Measurements from ENCODE around the gene ATP1B3. TPM values are rescaled to one million over a fixed set of nuclear protein-coding genes. Genes with fewer than 3 reads are reported as not detected.

The ATP1B3 gene
- total and polyA plus RNA-seq, 4 donors, result 106 to 291 (median 194) TPM

DNA sequence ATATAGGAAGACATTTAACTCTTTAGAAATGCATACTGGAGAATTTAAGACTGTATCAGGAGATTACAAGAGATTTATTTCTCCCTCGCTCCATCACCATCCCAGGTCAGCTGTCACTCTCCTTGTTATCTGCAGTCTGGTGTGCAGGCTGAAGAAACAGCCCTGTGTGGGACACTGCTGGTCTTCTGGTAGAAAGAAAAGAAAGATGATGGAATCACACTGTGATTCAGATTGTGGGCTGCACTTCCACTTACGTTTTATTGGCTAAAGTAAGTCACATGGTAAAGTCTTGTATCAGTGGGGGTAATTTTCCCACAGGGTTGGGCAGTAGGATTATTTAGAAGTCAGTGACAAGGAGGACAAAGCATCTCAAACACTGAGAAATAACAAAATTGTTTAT is 18.1 kb upstream of the ATP1B3 start:
- no peak overlapping the region for H3K4me3 ChIP-seq (ENCODE audit: low read depth, low read length)
- DNase-seq (ENCODE audit: low read depth in 4 of 6, low spot score in 6 of 6), result no peak
- no peak overlapping the region for H3K27ac ChIP-seq (ENCODE audit: low read depth, low read length)
- H3K36me3 ChIP-seq (ENCODE audit: control insufficient read depth, insufficient read depth, low read length), result no peaks in the 10 kb centered on the region
- WGBS (ENCODE audit: insufficient coverage), result 78% methylated on average over 1 of the region's 2 CpGs
- H3K4me1 ChIP-seq (ENCODE audit: control insufficient read depth, insufficient read depth, low read length), result no peaks in the 10 kb centered on the region
- no peaks in the 10 kb centered on the region for H3K9me3 ChIP-seq (ENCODE audit: control insufficient read depth, insufficient read depth, low read length)
- no peaks in the 10 kb centered on the region for H3K27me3 ChIP-seq (ENCODE audit: control insufficient read depth, insufficient read depth, low read length)

DNA sequence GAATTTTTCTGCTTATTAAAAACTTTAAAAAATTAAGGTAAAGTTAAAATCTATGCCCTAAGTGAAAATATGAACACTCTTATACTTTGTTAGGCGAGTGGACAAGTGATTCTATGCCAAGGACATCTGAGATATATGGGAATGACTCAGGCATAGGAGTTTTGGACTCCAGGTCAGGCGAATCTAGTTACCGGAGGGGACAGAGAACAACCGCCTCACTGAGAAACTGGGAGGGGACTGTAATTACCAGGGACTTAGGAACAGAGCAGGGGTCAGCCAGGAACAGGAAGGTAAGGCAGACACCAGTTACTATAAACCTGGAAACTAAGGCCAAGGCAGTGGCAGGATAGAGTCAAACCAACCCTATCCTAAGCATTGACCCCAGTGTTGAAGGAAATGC is 16.8 kb upstream of the ATP1B3 start:
- DNase-seq (ENCODE audit: low read depth in 4 of 6, low spot score in 6 of 6), result no peak
- WGBS (ENCODE audit: insufficient coverage), result 92% methylated on average over 4 of the region's 4 CpGs
- no peak overlapping the region for H3K27ac ChIP-seq (ENCODE audit: low read depth, low read length)
- no peaks in the 10 kb centered on the region for H3K27me3 ChIP-seq (ENCODE audit: control insufficient read depth, insufficient read depth, low read length)
- no peaks in the 10 kb centered on the region for H3K4me1 ChIP-seq (ENCODE audit: control insufficient read depth, insufficient read depth, low read length)
- H3K36me3 ChIP-seq (ENCODE audit: control insufficient read depth, insufficient read depth, low read length), result no peaks in the 10 kb centered on the region
- H3K9me3 ChIP-seq (ENCODE audit: control insufficient read depth, insufficient read depth, low read length), result no peaks in the 10 kb centered on the region
- no peak overlapping the region for H3K4me3 ChIP-seq (ENCODE audit: low read depth, low read length)

DNA sequence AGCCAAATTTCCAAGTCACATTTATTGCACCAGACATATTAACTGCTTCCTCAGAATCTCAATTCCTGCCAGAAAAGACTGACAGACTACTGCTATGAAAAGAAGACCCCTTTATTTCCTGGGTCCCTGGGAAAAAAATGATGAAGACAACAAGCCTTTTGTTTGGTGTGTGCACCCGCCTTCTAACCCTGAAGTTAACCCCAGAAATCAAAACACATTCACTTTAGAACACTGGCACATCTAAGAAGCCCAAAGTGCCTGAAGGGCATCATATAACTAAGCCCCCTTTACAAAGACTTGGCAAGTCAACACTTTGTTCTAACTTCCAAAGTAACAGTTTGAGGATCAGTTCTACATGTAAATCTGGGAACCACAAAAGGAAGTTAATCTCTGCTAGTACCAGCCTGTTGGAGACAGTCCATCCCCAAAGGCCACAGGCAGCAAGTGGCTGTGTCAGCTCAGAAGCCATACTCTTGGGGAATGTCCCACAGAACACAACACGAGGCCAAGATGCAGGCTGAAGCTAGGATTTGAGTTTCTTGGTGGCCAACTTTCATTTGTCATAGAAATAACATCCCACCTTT is 16.3 kb upstream of the ATP1B3 start:
- Histone ChIP-seq H3K4me1 (ENCODE audit: control insufficient read depth, insufficient read depth, low read length) (no peaks in the 10 kb centered on the region), H3K4me3 (ENCODE audit: low read depth, low read length) (no peak overlapping the region), H3K27ac (ENCODE audit: low read depth, low read length) (no peak overlapping the region), H3K36me3 (ENCODE audit: control insufficient read depth, insufficient read depth, low read length) (no peaks in the 10 kb centered on the region), H3K9me3 (ENCODE audit: control insufficient read depth, insufficient read depth, low read length) (no peaks in the 10 kb centered on the region), H3K27me3 (ENCODE audit: control insufficient read depth, insufficient read depth, low read length) (no peaks in the 10 kb centered on the region)
- DNase-seq (ENCODE audit: low read depth in 4 of 6, low spot score in 6 of 6), result peak in 1 of 6 donors; percentile 26
- 71% methylated on average over 1 of the region's 2 CpGs for WGBS (ENCODE audit: insufficient coverage)

DNA sequence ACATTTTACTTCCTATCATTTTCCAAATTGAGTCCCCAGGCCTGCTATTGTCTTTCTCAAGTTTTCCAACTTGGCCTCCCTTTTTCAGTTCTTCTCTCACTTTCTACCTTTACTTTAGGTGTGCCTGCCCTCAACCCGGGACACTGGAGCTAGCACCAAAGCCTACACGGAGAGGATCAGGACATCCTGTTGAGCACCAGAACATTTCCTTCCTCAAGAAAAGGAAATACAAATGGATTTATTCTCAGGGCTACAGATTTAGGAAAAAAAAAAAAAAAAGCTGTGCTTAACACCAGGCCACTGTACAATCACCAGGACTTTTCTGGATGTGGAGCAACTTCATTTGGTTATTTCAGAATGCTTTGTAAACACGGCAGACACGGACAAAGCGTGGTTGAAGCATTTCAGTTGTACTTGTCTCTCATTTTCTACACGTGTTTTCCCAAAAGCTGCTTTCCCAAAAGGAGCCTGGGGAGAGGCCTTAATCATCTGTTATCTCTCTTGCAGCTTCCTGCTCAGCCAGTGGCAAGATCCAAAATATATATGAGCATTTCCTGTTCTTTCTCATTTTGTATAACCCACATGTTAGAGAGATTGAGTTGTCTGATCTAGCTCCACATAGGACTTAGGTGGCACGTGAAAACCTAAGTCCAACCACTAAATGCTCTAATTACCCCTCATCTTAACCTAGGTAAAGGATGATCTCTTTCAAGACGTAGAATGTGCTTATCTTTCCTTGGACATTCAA is 15.5 kb upstream of the ATP1B3 start:
- Histone ChIP-seq H3K4me1 (ENCODE audit: control insufficient read depth, insufficient read depth, low read length) (no peaks in the 10 kb centered on the region), H3K27ac (ENCODE audit: low read depth, low read length) (no peak overlapping the region), H3K9me3 (ENCODE audit: control insufficient read depth, insufficient read depth, low read length) (no peaks in the 10 kb centered on the region), H3K4me3 (ENCODE audit: low read depth, low read length) (no peak overlapping the region), H3K36me3 (ENCODE audit: control insufficient read depth, insufficient read depth, low read length) (no peaks in the 10 kb centered on the region), H3K27me3 (ENCODE audit: control insufficient read depth, insufficient read depth, low read length) (no peaks in the 10 kb centered on the region)
- DNase-seq (ENCODE audit: low read depth in 4 of 6, low spot score in 6 of 6), result no peak
- WGBS (ENCODE audit: insufficient coverage), result 82% methylated on average over 4 of the region's 8 CpGs

DNA sequence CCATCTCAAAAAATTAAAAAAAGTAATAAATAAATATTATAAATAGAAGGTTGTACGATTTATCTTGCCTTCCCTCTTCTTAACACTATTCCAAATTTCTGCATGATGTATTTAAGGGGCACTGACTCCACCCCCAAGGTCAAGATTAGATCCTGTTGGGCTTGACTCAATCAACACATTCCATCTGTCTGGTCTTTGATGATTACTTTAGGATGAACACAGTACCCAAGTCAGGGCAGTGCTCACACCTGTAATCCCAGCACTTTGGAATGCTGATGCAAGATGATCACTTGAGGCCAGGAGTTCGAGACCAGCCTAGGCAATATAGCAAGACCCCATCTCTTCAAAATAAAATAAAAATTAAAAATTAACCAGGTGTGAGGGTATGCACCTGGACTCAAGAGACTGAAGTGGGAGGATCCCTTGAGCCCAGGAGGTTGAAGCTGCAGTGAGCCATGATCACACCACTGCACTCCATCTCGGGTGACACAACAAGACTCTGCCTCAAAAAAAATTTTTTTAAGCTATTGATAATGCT is 14.1 kb upstream of the ATP1B3 start:
- WGBS (ENCODE audit: insufficient coverage), result no CpG with 5 or more reads among the region's 3 CpGs
- no peak for DNase-seq (ENCODE audit: low read depth in 4 of 6, low spot score in 6 of 6)
- no peaks in the 10 kb centered on the region for H3K36me3 ChIP-seq (ENCODE audit: control insufficient read depth, insufficient read depth, low read length)
- H3K27me3 ChIP-seq (ENCODE audit: control insufficient read depth, insufficient read depth, low read length), result no peaks in the 10 kb centered on the region
- H3K4me3 ChIP-seq (ENCODE audit: low read depth, low read length), result no peak overlapping the region
- H3K4me1 ChIP-seq (ENCODE audit: control insufficient read depth, insufficient read depth, low read length), result no peaks in the 10 kb centered on the region
- no peak overlapping the region for H3K27ac ChIP-seq (ENCODE audit: low read depth, low read length)
- H3K9me3 ChIP-seq (ENCODE audit: control insufficient read depth, insufficient read depth, low read length), result no peaks in the 10 kb centered on the region

DNA sequence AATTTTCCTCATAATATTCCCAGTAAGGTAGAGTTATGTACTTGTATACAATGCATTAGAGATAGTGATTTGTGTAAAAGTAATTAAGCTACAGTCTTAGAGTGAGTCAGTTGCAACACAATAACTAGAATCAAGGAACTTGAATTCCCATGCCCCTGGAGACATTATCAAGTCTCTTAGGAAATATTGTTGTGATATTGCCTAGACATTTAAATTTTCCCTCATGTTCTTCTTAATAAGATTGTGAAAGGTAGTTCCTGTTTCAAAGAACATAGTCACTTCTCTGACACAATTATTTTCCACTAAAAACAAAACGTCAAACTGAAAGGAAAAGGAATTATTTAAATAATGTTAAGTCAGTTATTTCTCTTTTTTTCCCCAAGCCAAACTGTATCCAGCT is 13.0 kb upstream of the ATP1B3 start:
- peak in 2 of 6 donors; percentile 38 to 88 for DNase-seq (ENCODE audit: low read depth in 4 of 6, low spot score in 6 of 6)
- no peaks in the 10 kb centered on the region for H3K36me3 ChIP-seq (ENCODE audit: control insufficient read depth, insufficient read depth, low read length)
- no peak overlapping the region for H3K4me3 ChIP-seq (ENCODE audit: low read depth, low read length)
- H3K4me1 ChIP-seq (ENCODE audit: control insufficient read depth, insufficient read depth, low read length), result no peaks in the 10 kb centered on the region
- H3K27me3 ChIP-seq (ENCODE audit: control insufficient read depth, insufficient read depth, low read length), result no peaks in the 10 kb centered on the region
- no peak overlapping the region for H3K27ac ChIP-seq (ENCODE audit: low read depth, low read length)
- no CpG with 5 or more reads among the region's 1 CpG for WGBS (ENCODE audit: insufficient coverage)
- H3K9me3 ChIP-seq (ENCODE audit: control insufficient read depth, insufficient read depth, low read length), result no peaks in the 10 kb centered on the region

DNA sequence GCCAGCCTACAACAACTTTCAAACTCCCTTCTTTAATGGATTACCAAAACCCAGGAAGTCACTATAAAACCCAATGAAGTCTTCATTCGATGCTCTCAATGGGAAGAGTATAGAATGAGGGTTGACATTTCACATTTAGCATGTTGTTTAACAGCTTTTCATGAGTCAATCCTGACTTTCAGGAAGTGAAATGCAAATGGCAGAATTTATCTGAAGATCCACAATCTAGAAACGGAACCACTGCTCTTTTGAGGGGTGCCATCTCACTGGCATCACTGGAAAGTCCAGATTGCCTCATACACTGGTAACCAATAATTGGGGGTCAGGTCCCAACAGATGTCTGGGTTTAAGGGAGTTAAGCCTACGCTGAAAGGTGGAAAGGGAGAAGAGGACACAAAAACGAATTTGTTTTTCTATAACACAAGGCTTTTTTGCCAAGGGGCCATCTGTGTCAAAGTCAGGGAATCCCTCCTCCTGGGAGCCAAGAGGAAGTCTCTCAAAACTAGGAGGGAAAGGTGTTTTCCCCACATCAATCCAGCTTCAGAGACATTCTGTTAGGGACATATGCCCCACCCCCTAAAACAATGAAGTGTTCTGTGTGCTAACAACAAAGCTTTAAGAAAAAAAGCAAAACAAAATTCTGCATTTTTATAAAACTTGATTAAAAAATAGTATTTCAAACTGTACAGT is 12.0 kb upstream of the ATP1B3 start:
- Histone ChIP-seq H3K9me3 (ENCODE audit: control insufficient read depth, insufficient read depth, low read length) (no peaks in the 10 kb centered on the region), H3K4me1 (ENCODE audit: control insufficient read depth, insufficient read depth, low read length) (no peaks in the 10 kb centered on the region), H3K27me3 (ENCODE audit: control insufficient read depth, insufficient read depth, low read length) (no peaks in the 10 kb centered on the region), H3K4me3 (ENCODE audit: low read depth, low read length) (no peak overlapping the region), H3K36me3 (ENCODE audit: control insufficient read depth, insufficient read depth, low read length) (no peaks in the 10 kb centered on the region), H3K27ac (ENCODE audit: low read depth, low read length) (no peak overlapping the region)
- DNase-seq (ENCODE audit: low read depth in 4 of 6, low spot score in 6 of 6), result no peak
- no CpG with 5 or more reads among the region's 4 CpGs for WGBS (ENCODE audit: insufficient coverage)

DNA sequence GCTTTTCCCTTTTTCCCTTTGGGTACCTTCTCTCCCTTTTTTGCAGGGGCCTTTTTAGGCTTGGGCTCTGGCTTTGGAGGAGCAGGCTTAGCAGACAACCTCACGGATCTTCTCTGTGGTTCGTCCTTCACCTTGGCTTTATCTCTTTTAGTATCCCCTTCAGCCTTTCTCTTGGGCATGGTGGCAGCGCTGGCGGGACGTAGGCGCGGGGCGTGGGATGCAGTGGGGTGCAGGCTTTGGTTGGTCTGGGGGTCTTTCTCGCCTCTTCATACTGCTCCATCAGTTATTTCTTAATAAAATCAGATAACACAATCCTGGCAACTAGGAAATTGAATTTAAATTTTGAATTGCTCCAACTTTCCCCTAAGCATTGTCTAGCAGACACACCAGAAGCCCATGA is 11.3 kb upstream of the ATP1B3 start:
- 71% methylated on average over 1 of the region's 9 CpGs for WGBS (ENCODE audit: insufficient coverage)
- H3K36me3 ChIP-seq (ENCODE audit: control insufficient read depth, insufficient read depth, low read length), result no peaks in the 10 kb centered on the region
- H3K27ac ChIP-seq (ENCODE audit: low read depth, low read length), result no peak overlapping the region
- H3K4me3 ChIP-seq (ENCODE audit: low read depth, low read length), result no peak overlapping the region
- H3K27me3 ChIP-seq (ENCODE audit: control insufficient read depth, insufficient read depth, low read length), result no peaks in the 10 kb centered on the region
- no peaks in the 10 kb centered on the region for H3K9me3 ChIP-seq (ENCODE audit: control insufficient read depth, insufficient read depth, low read length)
- DNase-seq (ENCODE audit: low read depth in 4 of 6, low spot score in 6 of 6), result no peak
- H3K4me1 ChIP-seq (ENCODE audit: control insufficient read depth, insufficient read depth, low read length), result no peaks in the 10 kb centered on the region

DNA sequence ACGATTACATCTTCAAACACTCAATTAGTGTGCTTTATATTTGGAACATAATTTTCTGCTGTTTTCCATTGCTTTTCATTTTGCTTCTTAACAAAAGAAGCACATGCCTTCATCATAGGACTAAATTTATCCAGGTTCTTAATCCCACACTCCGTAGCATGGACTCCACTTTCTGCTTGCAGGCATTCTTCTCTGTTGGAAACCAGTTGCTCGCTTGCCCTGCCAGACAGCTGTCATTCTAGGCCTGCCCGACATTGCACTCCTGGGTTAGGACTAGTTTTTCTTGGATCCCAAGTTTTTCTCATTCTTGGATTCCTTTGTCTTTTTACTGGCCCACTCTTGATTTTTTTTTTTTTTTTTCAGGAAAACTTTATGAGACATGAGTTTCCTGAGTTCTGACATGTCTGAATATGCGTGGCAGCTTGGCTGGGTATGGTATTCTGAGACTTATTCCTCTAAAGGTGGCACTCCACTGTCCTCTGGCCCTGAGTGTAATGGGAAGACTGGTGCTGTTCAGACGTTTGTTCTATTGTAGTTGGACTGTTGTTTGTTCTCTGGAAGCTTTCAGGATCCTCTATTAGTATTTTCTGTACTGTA is 6.3 kb upstream of the ATP1B3 start:
- Histone ChIP-seq H3K9me3 (ENCODE audit: control insufficient read depth, insufficient read depth, low read length) (peaks cover 3% of the 10 kb centered on the region), H3K36me3 (ENCODE audit: control insufficient read depth, insufficient read depth, low read length) (no peaks in the 10 kb centered on the region), H3K27me3 (ENCODE audit: control insufficient read depth, insufficient read depth, low read length) (no peaks in the 10 kb centered on the region), H3K27ac (ENCODE audit: low read depth, low read length) (no peak overlapping the region), H3K4me3 (ENCODE audit: low read depth, low read length) (no peak overlapping the region), H3K4me1 (ENCODE audit: control insufficient read depth, insufficient read depth, low read length) (no peaks in the 10 kb centered on the region)
- DNase-seq (ENCODE audit: low read depth in 4 of 6, low spot score in 6 of 6), result no peak
- WGBS (ENCODE audit: insufficient coverage), result 80% methylated on average over 3 of the region's 6 CpGs

Measured in spinal cord (tissue), 10 donors.